ENCODE results near the gene BCAT1.

- TF ChIP-seq CTCF (IDR thresholded peaks at IDR 0.05; ENCODE audit: insufficient read depth, low read length, poor library complexity, severe bottlenecking) (no peak), EZH2phosphoT487 (conservative IDR thresholded peaks at IDR 0.05; ENCODE audit: low read length) (no peak)
Measured at GRCh38 chr12:24955853-24956252, 7.0 kb upstream of the BCAT1 start.

Data from SU-DHL-6 (cell line).